GM19099 (cell line): Measurements from ENCODE around the gene ANAPC2.

ENCODE experiments used
- POLR2A ChIP-seq: IDR thresholded peaks from 3 replicates; pipeline ENCODE4 v1.6.1; 2011; ENCODE audit warnings: low read depth; ENCODE audit not compliant: insufficient read length; ENCODE audit errors: extremely low read depth

Gene ANAPC2

GRCh38 chr9:137188490-137189296 is at the start of gene ANAPC2, which contains the start of gene SSNA1:
ANAPC2 (minus strand) TSS chr9:137188560; CDS start chr9:137188532, 28 bp downstream.
SSNA1 (plus strand) TSS chr9:137188676; CDS start chr9:137188727, 51 bp downstream.
- peak; percentile 93 for TF ChIP-seq POLR2A

GRCh38 chr9:137236936-137237421 is 48.6 kb upstream of the ANAPC2 start:
- no peak for TF ChIP-seq POLR2A

- TF ChIP-seq POLR2A = no peak
Measured at GRCh38 chr9:137236238-137236935, 48.0 kb upstream of the ANAPC2 start.

GRCh38 chr9:137235424-137236237 is 47.3 kb upstream of the ANAPC2 start:
- TF ChIP-seq POLR2A = no peak

- no peak for TF ChIP-seq POLR2A
Measured at GRCh38 chr9:137234758-137235423, 46.5 kb upstream of the ANAPC2 start.

GRCh38 chr9:137234055-137234697 is 45.8 kb upstream of the ANAPC2 start:
- no peak for TF ChIP-seq POLR2A

- no peak for TF ChIP-seq POLR2A
Measured at GRCh38 chr9:137233143-137233980, 45.0 kb upstream of the ANAPC2 start.

GRCh38 chr9:137232510-137232909 is 44.1 kb upstream of the ANAPC2 start:
- TF ChIP-seq POLR2A = no peak

- TF ChIP-seq POLR2A = no peak
Measured at GRCh38 chr9:137232101-137232500, 43.7 kb upstream of the ANAPC2 start.

GRCh38 chr9:137231372-137232039 is 43.1 kb upstream of the ANAPC2 start:
- no peak for TF ChIP-seq POLR2A

GRCh38 chr9:137230705-137231371 is 42.5 kb upstream of the ANAPC2 start, which contains the start of gene SLC34A3:
SLC34A3 (plus strand) TSS chr9:137230901; CDS start chr9:137231703, 802 bp downstream.
- no peak for TF ChIP-seq POLR2A
